ENCODE results near the gene ADGRD1.

The ADGRD1 gene

GRCh38 chr12:131076791-131077747, 123.4 kb downstream of the ADGRD1 start:
- DNase-seq, result no peak

GRCh38 chr12:131077931-131078391, 124.3 kb downstream of the ADGRD1 start:
- DNase-seq, result no peak

DNA sequence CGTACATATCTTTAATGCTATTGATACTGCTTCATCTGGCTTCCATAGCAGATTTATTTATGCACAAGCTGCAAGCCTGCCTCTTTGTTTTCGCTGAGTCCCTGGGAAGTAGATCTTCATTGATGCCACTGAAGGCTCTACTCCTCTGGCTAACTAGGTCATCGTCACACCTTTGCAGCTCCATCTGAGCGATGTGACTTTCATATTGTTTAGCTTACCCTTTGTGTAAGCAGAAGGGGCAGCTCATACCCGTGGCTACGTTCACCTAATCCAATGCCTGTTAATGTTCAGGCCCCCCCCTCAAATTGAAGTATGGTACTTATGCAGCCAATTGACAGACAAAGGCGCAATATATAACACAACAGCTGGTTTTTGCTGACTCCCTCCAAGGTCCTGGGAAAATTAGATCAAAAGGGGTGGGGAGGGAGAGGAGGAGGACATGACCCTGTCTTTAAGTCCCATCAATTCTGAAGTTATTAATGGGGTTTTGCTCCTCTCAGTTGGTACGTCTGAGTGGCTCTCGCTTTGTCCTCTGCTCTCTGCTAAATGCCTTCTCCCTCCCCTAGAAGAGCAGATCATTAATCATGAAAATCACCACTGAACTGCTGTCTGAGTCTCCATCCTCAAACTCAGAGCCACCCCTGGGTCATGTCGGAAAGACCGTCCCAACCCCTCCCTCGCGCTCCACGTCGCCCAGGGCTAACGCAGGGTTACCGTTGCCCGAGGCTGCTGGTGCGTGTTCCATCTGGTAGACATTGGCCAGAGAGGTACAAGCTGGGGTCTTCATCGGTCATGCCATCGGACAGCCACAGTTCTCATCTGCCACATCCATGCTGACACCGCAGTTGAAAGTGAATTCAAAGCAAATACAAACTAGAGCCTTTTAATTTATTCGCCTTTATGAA, 128.8 kb downstream of the ADGRD1 start:
- DNase-seq, result no peak

GRCh38 chr12:131084341-131085011, 130.8 kb downstream of the ADGRD1 start:
- DNase-seq, result no peak

DNA sequence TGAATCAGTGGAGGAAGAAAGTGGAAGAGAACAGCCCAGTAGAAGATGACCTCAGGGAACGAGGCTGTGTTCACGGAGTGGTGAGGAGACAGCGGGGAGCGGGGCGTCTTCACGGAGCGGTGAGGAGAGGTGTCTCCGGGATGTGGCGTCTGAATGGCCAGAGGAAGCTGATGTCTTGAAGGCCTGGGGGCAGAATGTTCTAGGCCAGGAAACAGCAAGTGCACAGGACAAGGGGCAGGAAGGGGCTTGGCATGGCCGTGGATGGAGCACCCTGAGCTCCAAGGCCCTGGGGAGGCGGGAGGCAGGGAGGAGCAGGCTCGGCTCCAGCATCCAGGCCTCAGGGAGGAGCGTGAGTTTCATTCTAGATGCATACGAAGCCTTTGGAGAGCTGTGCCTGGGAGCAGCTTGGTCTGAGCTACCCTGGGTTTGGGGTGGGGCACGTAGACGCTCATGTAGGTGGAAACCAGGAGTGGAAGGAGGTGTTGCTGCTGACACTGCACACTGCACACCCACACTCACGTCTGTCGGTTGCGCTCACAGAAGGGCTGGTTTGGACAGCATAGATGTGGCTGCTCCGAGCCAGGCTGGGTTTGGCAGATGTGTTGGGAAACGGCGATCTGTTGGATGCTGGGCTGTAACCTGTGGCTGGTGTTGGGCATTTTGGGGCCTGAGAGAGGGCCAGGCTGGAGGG, 131.6 kb downstream of the ADGRD1 start:
- no peak for DNase-seq

DNA sequence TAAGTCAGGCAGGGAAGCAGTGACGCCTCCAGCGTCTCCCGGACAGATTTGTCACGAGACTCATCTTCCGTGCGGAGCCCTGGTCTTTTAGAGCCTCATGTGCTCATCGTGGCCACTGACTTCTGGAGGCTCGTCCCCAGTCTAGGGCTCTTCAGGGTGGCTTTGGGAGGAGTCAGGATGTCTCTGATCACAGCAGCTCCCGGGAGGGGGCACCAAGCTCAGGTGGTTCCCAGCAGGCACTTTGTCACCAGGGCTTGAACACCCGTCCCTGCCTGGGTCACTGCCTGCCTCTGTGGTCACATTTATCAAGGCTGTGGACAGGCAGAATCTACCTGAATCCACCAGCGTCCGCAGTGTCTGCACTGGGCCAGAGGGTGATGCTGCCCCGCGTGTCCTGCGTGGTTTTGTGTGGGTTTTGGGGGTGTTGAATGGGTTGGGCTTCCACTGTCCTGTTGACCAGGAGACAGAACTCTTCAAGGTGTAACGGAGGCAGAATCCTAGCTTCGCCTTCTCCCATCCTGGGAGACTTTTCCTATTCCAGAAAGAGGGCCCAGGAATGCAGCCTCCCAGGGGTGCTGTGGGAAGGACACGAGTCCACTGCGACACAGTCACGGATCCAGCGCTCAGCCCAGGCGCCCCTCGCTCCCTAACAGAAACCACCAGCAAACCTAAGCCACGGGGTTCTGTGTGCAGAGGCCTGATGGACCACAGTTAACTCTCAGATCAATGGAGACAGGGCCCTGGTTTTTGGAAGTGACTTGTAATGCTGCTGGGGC, 132.3 kb downstream of the ADGRD1 start:
- DNase-seq, result no peak

- DNase-seq, result no peak
Measured at GRCh38 chr12:131087302-131087818, 133.7 kb downstream of the ADGRD1 start.

DNA sequence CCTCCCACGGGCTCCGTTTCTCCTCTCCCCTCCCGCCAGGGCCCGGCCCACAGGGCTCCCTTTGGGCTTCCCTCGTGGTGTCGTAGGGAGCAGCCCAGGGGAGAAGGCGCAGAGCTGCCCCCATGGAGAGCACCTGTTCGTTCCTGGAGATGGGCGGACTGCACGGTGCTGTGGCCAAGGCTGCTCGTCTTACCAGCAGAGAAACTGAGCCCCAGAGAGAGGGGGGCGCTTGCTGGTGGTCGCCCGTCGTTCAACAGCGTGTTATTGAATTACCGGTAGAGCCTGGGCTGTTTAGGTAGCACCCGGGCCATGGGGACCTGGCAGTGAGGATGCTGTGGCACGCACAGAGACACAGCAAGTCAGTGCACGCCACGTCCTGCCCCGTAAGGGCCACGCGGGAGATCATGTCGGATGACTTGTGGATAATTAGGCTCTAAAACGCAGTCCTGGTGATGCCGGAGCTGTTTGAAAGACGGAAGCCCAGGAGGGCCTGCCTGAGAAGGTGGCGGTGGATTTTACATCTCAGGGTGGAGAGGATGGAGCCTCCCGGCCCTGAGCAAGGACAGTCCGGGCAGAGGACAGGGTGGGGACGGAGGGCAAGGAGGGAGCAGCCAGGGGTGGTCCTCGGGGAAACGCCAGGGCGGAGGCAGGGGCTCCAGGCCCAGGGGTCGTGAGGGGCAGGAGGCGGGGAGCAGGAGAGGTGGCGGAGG, 134.4 kb downstream of the ADGRD1 start:
- DNase-seq, result no peak

GRCh38 chr12:131088701-131089530, 135.2 kb downstream of the ADGRD1 start:
- no peak for DNase-seq

DNA sequence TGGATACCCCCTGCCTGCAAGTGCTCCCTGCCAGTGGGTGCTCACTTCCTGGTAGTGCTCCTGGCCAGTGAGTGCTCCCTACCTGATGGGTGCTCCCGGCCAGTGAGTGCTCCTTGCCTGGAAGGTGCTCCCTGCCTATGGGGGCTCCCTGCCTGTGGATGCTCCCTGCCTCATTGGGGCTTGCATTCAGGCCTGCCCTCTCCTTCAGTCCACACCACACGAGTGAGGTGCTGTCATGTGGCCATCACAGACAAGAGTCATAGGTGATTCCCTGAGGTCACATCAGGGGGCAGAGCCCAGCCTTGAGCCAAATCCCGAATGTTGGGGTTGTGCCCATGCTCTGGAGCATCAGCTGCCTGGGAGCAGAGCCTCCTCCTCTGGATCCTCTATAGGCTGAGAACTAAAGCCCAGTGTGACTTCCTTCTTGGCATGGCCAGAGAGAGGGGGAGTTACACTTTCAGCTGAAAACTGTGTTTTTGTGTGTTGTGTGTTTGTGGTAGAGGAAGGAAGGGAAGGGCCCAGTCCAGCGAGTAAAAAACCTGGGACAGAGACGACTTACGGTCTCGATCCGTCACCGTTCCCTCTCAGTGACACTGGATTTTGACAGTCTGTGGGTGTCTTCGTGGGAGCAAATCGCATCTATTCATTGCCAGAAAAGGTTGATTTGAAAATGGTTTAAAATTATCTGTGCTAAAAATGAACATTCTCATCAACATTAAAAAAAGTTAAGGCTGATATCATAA, 136.0 kb downstream of the ADGRD1 start:
- DNase-seq, result no peak

GRCh38 chr12:131090274-131091210, 136.8 kb downstream of the ADGRD1 start:
- no peak for DNase-seq

GRCh38 chr12:131091413-131091975, 137.8 kb downstream of the ADGRD1 start:
- DNase-seq, result no peak

GRCh38 chr12:131091976-131092691, 138.4 kb downstream of the ADGRD1 start:
- no peak for DNase-seq

DNA sequence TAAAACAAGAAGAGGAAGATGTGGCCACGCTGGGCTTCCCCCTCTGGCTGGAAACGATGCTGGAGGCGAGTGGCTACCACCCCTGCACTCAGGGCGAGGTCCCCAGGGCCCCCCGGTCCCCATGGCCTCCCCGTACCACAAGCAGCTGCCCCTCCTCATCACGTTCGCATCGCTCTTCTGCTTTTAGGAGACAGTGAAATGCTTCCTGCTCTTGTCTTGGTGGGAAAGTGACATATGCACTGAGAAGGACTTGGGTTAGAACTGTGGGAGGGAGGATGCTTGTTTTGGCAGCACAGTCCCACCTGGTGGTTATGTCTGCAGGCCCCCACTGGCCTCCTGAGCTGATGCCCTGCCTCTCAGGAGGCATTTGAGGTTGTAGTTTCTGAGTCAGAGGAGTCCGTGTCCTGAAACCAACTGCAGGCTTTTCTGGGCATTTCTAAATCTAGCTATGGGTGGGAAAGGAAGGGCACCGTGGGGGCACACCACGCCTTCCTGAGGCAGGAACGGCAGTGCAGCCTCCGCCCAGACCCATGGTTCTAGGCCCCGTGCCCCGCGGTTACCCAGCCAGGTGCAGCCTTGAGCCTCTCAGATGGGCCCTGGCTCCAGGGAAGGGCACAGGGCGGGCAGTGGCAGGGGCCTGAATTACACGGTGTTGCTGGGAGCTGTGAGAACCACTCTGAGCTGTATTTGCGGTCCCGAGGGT, 139.3 kb downstream of the ADGRD1 start:
- no peak for DNase-seq

GRCh38 chr12:131093604-131093955, 139.9 kb downstream of the ADGRD1 start:
- DNase-seq, result no peak

All from activated naive CD4-positive, alpha-beta T cell (primary cell).